Stimulated activated CD4-positive, alpha-beta T cell treated with anti-CD3 and anti-CD28 coated beads, Interleukin-4, amount 100 ng/mL, for 4 hours (primary cell): ENCODE measurements around the gene DNAJB13.
"Not testable (repeated sequence)": the region's sequence is repeated elsewhere in the genome, so short reads cannot be mapped to it uniquely, and the experiment has no call there.

ENCODE experiments used
- DNase-seq, 2 experiments: peaks; one replicate each; pipeline ENCODE4 v3.0.0-alpha.2; 2020

DNAJB13 gene

DNA sequence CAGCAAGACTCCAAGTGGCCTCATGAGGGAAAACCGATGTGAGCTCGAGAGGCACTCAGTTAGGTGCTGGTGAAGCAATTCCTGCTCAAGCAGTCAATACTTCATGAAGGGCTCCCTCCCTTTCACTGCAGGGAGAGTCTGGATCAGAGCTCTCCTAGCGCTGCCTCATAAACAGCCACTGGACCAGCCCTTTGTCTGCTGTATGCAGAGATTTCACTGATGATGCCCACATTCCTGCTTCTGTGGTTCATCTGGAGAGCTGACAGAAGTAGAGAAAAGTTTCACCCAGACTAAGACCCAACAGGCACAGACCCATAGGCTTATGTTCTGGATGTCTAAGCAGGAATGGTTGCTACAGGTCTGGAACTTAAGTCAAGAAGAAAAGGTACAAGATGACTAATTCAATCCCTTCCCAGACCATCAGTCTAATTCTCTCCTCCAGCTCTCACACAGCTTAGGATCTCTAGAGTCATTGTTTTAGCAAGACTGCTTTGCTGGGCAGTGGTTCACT lies 27.8 kb downstream of the DNAJB13 start:
- DNase-seq, result no peak

DNA sequence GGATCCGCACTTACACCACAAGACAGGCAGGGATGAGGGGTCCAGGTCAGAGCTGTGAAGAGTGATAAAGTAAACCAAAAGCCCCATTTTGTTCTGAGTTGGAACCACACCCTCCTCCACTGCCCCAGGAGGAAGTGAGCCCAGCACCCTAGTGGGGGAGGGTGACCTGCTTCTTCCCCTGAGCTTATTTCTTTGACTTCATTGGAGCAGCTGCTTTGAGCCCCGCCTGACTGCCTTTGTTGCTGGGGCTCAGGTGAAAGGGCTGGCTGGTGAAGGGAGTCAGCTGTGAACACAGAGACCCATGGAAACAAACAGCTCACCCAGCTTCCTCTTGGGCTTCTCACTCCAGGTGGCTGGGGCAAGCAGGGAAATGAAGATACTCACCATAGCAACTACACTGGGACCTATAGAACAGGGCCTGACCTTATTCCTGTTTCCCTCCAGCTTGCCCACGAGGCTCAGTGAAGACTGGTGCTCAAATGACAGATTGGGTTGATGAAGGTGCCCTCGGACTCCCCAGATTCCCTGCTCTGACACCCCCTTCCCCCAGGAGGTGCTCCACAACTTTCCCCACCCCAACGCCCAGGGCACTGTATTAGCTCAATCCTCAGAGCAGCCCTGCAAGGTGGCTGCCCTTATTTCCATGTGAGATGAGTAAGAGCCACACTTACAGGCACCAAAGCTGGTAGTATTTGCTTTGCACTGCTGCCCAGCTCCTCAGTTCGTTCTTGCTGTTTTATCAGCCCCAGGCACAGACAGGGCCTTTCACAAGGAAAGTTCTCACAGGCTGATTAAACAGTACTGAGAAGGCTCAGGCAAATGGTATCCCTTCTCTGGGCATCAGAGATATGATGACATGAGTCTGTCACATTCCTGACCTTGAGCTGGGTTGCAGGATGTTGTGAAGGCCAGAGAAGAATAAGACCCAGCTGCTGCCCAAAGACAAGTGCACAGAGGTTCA lies 29.5 kb downstream of the DNAJB13 start:
- DNase-seq, result peak; percentile 52 to 78

DNA sequence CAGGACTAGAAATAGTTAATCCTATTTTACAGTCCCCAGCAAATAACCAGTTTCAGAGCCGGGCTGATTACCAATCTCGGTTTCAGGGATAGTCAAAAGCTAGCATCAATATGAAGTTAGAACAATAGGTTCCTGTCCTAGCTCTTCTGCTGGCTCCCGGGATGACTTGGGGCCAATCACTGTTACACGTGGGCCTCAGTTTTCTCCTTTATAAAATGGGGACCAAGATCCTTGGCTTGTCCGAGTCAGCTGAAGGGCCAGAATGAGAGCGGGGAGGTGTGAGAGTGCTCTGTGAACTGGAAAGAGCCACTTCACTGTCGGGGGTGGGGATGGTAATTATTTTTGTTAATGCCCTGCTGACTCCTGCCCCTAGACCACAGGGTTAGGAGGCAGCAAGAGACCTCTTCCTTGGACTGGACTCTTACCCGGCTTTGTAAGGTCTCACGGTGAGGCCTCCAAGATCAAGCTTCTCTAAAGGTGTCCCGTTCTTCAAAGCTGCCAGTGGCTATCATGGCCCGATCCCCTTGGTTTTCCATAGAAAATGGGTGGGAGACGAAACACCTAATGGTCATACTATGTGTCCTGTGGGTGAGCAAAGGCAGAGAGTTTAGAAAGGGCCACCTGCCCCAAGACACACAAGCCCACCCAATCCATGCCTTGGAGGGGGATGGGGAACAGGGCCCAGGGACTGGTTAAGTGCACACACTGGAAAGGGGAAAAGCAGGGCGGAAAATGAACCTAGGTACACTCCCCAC lies 30.4 kb downstream of the DNAJB13 start:
- DNase-seq, result no peak

DNA sequence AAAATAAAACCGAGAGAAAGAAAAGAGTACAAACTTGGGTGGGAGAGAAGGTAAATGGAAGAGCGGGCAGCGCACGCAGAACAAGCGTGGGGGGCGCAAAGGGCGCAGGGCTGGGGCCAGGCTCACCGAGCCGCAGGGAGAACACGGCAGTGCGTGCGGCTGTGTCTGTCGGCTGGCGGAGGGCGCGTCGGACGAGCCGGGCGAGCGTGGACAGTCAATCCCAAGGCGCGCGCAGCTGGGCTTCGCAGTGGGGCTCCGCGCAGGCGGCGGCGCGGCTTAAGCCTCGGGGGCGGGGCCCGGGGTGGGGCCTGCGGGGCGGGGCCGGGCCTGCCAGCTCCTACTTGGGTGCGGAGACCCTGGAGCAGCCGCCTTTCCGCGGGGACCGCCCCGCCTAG lies 31.8 kb downstream of the DNAJB13 start, which contains the start of gene UCP2:
Gene UCP2, minus strand, starts transcription at position 249 of the 395 bp plus-strand sequence. CDS start 4,465 bp downstream, outside the sequence.
- peak; percentile 70 to 83 for DNase-seq

DNA sequence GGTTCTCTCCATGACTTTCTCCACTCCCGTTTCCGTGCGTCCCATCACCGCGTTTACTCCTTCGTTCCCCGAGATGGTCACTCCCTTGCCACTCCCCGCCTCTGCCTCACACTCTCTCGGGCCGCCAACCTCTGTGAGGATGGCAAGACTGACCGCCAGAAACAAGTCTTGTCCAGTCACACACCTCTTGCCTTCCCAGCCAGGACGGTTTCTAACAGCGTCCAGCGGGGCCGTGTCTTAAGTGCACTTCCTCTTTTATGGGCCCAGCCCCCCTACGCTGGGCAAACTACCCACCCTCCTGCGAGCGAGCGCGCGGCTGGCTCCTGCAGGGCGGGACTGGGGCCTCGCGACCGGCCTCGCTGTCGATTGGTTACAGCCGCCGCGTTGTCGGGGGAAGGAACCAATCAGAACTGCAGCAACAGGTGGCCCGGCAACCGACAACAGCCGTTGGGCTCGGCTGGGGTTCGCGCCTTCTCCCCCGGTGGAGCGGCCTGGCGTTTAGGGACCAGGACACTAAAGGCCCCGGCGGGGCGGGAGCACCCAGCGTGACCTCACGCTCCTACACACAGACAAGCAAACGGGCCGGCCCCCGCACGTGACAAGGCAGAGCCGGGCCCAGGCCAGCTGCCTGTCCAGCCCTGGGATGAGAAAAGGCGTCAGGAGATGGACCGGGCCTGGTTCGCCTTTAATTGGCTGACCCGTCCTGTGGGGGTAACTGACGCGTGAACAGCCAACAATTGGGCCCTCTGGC lies 32.3 kb downstream of the DNAJB13 start:
- peak; percentile 86 to 90 for DNase-seq

DNA sequence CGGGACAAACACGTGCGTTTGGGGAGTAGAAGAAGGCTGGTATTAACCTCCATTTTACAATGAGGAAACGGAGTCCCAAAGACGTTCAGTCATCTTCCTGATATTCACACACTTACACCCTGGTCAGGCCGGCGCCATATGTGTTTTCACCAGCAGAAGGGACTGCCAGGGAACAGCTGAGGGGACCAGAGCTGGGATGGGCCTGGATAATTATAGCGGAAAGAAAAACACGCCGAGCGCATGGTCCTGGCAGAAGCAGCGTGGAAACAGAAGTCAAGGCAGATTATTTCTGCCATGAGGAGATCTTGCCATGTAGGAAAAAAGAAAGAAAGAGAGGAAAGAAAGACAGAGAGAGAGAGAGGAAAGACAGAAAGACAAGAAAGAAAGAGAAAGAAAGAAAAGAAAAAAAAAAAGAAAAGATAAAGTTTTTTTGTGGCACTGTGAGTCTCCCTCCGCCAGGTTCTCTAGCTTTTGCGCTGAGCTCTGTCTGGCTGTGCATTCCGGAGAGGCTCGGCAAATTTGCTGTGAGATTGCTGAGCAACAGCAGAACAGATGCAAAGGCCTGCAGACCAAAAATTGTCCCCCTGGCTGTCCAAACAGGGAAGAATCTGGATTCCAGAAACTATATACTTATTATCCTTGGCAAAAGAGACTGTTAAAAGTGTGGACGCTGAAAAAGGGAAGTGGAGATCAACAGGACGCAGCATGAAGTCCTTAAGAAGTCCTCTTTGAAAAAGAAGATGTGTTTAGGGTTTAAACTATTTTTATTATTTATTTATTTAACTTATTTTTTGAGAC lies 33.1 kb downstream of the DNAJB13 start:
- DNase-seq, result no peak

DNA sequence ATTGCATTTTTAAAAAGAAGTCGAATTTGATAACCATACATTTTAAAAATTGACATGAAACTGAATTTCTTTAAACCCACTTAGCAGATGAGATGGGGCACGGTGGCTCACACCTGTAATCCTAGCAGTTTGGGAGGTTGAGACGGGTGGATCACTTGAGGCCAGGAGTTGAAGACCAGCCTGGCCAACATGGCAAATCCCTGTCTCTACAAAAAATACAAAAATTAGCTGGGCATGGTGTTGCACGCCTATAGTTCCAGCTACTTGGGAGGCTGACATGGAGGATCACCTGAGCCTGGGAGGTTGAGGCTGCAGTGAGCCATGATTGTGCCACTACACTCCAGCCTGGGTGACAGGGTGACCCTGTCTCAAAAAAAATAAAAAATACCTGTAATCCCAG lies 34.8 kb downstream of the DNAJB13 start:
- not testable (repeated sequence) for DNase-seq

DNA sequence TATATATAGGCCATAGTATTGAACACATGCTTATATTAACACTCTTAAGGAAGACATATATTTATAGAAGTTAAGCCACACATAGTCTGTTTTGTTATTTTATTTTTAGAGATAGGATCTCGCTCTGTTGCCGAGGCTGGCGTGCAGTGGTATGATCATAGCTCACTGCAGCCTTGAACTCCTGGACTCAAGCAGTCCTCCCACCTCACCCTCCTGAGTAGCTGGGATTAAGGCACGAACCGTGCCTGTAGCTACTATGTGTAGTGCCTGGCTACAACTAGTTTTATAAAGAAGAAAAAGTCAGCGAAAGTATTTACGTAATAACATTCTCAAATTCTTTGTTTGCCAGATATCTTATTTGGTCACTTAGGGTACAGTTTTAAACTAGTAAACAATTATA lies 37.4 kb downstream of the DNAJB13 start:
- DNase-seq, result no peak

DNA sequence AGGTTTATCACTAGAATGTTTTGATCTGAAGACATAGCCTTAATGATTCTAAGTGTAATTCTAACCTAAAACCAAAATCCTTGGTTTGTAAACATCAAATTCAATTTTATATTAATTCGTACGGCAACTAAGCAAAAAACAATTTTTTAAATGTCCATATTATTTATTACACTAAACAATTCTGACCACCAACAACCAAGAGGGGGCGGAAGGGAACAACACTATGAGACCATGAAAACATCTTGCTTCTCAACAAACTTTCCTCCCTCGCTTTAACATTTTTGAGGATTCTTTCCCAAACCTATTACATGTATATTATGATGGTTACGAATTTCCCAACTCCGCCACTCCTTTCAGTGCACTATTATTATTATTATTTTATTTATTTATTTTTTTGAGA lies 38.3 kb downstream of the DNAJB13 start:
- no peak for DNase-seq

DNA sequence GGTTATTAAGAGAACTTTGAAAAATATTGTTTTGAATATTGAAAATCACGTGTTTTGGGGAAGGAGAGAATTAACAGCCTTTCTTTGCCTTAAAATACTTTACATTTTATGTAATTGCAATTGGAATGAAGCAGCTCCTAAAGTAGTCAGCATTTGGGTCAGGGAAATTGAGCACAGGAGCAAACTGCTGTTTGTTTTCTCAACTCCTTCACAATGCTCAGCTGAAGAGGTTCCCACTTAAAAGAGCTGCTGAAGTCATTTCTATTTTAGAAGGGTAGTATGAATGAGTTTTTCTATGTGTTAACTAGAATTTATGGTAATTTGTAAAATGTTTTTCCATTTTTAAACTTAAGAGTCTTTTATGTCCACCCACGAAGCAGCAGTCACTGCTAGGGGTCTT lies 39.9 kb downstream of the DNAJB13 start:
- DNase-seq, result no peak

DNA sequence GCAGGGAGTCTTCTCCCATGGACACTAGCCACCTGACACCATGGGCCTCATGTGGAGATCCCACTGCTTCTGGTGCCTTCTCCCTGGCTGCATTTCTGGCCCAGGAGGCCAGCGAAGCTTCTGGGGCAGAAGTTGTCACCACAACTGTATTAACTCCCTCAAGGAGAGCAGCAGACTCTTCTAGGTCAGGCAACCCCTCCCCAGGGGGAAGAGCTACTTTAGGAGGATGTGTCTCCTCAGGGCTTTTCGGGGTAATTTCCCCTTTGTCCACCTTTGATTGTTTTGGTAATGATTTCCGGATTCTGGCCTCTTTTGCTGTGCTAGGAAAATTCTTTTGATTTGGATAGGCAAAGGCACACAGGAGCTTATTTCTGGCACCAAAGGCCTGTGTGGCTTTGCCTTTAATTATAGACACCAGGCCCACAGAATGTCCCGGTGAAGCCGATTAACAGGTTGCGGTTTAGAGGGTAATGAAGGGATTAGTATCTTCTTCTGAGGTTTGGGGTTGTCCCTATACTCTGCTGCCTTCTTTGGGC lies 40.7 kb downstream of the DNAJB13 start:
- DNase-seq, result no peak

DNA sequence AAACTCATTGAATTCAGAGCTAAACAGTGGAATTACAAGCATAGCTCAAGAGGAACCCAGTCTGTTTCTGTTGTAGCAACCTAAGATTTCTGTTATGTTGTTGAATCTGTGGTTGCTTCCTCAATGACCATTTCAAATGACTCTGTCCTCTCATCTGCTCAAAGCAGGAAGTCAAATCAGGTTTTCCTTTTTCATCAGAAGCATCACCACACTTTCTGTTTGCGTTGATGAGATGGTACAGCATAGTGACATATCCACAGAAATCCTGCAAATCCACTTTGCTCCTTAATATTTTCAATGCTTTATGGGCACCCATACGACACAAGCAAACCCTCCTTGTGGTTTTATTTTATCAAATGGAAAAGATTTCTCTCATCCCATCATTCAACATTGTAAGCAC lies 44.4 kb downstream of the DNAJB13 start:
- DNase-seq, result no peak

DNA sequence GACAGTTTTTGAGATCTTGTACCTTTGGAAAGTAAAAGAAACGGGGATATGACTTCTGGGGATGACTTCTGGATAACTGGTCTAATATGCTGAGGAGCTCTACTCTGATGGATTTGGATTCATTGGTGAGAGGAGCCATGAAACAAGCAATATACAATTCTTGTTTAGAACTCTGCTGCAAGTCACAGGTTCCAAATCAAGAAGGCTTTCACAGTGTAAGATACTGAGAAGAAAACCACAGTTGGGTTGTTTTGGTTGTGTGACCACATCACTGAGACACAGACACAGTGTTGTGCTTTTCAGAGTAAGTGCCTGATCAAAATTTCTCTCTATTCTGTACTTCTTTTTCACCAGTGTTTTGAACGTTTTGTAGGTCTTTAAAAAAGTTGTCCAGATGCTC lies 44.9 kb downstream of the DNAJB13 start:
- DNase-seq, result no peak

DNA sequence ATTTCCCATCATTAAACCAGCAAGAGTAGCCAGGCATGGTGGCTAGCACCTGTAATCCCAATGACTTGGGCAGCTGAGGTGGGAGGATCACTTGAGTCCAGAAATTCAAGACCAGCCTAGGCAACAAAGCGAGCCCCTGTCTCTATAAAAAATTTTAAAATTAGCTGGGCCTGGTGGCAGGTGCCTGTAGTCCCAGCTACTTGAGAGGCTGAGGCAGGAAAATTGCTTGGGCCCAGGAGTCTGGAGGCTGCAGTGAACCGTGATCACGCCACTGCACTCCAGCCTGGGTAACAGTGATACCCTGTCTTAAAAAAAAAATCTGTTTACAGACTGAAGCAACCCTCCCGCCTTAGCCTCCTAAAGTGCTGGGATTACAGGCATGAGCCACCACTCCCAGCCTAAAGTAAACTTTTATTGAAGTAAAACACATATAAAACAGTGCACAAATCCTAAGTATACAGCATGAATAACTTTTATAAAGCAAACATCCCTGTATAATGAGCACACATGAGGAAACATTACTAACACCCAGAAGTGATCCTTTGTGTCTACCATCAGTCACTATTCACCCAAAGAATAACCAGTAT lies 45.4 kb downstream of the DNAJB13 start:
- DNase-seq, result no peak

DNA sequence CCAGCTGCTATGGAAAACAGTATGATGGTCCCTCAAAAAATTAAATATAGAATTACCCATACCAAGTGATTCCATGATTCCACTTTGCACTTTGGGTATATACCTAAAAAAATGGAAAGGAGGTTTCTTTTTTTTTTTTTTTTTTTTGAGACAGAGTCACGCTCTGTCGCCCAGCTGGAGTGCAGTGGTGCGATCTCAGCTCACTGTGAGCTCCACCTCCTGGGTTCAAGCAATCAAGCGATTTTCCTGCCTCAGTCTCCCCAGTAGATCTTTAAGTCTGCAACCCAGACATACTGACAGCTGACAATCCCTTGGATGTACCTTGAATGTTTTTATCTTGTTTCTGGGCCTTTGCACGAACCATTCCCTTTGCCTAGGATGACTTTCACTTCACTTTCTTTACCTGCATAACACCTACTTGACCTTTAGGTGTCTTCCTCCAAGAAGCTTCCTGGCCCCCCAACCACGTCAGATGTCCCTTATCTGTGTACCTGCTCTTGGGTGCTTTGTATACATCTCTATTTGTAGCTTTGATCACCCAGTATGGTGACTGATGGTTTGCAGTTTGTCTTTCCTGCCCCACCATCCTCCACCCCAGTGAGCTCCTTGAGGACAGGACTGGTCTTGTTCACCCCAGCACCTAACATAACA lies 46.4 kb downstream of the DNAJB13 start:
- no peak for DNase-seq

DNA sequence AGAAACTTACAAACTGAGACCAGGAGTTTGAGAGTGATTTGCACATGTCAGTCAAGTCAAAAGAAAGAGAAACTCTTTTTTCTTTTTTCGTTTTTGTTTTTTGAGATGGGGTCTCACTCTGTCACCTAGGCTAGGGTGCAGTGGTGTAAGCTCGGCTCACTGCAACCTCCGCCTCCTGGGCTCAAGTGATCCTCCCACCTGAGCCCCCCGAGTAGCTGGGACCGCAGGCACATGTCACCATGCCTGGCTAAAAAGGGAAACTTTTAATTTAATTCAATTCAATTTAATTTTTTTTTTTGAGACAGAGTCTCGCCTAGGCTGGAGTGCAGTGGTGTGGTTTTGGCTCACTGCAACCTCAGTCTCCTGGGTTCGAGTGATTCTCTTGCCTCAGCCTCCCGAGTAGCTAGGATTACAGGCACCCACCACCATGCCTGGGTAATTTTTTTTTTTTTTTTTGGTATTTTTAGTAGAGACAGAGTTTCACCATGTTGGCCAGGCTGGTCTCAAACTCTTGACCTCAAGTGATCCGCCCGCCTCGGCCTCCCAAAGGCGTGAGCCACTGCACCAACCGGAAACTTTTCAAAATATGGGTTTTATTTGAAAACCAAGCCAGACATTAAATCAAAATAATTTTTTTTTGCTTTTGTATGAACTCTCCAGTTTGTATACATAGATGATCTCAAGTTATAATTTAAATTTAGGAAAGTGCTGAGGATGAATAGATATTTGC lies 48.2 kb downstream of the DNAJB13 start:
- DNase-seq, result no peak

DNA sequence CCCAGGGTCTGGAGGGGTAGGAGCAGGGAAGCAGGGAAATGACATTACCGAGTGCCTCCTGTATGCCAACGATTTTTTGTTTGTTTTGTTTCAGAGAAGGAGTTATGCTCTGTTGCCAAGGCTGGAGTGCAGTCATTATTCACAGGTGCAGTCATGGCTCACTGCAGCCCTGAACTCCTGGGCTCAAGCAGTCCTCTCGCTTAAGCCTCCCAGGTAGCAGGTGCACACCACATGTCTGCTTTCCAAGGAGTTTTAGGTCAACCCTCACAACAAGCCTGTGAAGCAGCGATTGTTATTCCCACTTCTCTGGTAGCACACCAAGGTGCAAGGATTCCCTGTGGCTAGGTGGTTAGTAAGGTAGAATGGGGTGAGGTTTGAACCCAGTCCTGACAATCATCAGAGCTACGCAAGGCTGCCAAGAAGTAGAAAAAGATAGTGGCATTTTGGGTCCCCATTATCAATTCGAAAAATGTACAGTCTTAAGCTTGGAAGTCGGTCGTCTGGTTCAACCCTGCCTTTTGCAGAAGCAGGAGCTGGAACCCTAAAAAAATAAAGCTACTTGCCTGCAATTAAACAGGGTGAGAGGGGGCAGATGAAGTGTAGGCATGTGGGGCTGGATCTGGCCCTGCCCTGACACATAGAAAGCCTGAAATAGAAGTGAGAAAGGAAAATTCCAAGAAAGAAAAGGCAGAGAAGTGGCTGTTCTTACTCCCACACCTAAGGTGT lies 48.9 kb downstream of the DNAJB13 start:
- DNase-seq, result no peak

DNA sequence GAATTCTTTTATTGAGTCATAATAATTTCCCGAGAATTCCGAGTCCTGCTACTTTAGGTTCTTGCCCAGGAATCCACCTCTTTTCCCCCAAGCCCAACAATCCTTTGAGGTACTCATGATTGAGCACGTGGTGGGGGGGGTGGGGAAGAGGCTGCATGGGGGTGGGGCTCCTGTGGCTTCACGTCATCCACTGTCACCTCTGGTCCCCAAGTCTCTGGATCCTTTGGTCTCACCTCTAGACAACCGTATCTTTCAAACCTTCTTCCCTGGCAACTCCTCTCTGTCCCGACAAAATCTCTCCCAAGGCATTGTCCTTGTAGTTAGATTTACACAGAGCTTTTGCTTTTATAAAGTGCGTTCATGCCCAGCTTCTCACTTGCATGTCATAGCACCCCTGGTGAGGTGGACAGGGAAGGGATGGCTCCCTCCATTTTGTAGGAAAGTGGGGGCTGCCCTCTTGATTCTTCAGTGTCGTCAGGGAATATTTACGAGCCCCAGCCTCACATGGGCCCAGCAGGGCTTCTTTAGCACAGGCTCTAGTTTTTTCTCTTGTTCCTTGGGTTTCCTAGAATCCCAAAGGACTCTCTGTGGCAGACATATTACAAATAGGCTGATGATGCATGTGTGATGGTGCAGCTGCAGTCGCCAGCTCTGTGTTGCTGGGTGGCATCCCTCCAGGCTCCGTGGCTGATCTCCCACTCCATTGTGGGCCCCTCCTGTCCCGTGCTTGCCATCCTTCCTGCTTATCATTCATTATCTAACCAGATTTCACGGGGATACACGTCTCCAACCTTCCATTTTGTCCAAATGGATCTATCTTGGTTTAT lies 49.7 kb downstream of the DNAJB13 start:
- no peak for DNase-seq
